Esophagus squamous epithelium (tissue), 5 donors: ENCODE measurements around the gene GRPEL1. TPM values are rescaled to one million over a fixed set of nuclear protein-coding genes. Genes with fewer than 3 reads are reported as not detected.

Experiments
- DNase-seq: peaks from one replicate; lab custom pipeline; 2025; lab: John Stamatoyannopoulos, UW
- H3K27ac ChIP-seq, 4 donors: fragments of 200-600 bp; sonication (generic); one replicate each; pipeline ENCODE4 v1.5.1; 2016 to 2019; ENCODE audit warnings: mild to moderate bottlenecking in 1 of 4
- H3K27me3 ChIP-seq, 4 donors: fragments of 200-600 bp; sonication (generic); 1 replicate in 3 of 4; 2 replicates in 1 of 4; pipeline versions ENCODE4 v1.5.1 to v1.6.0; 2017 to 2021; ENCODE audit warnings: antibody characterized with exemption in 1 of 4
- H3K36me3 ChIP-seq, 3 donors: fragments of 200-600 bp; sonication (generic); one replicate each; pipeline ENCODE4 v1.5.1; 2016 to 2019
- H3K4me1 ChIP-seq, 3 donors: fragments of 200-600 bp; sonication (generic); one replicate each; pipeline ENCODE4 v1.5.1; 2017 to 2019
- H3K4me3 ChIP-seq, 4 donors: fragments of 200-600 bp; sonication (generic); 1 replicate in 3 of 4; 2 replicates in 1 of 4; pipeline ENCODE4 v1.5.1; 2016 to 2019; ENCODE audit warnings: mild to moderate bottlenecking in 2 of 4, moderate library complexity in 1 of 4
- H3K9me3 ChIP-seq, 3 donors: fragments of 200-600 bp; sonication (generic); one replicate each; pipeline ENCODE4 v1.5.1; 2016 to 2019
- POLR2A ChIP-seq, 4 donors: fragments of 450-650 bp; IDR thresholded peaks; one replicate each; pipeline ENCODE4 v1.6.1; 2017; ENCODE audit warnings: antibody characterized with exemption in 4 of 4, mild to moderate bottlenecking in 4 of 4, moderate library complexity in 3 of 4
- WGBS, 2 donors: methylation state at CpG; one replicate each; pipeline ENCODE4 v1.1.5; 2018; 5-methylcytosine and 5-hydroxymethylcytosine counted together
- intact Hi-C: fragments of 100-400 bp; cut with DNase I; formaldehyde crosslinking; loops from one replicate; pipeline ENCODE4 v1.15.0; 2022
- total RNA-seq, 4 donors: library from RNA; depleted of rRNA; stranded (reverse); fragments of >200 nt; gene quantifications; one replicate each; pipeline ENCODE4 v1.1.0, GENCODE V29; 2016
- TF ChIP-seq, protein P1 (sequence below), 6 experiments: fragments of 450-650 bp in 4 of 6; fragments of 200-600 bp in 2 of 6; sonication (generic) in 2 of 6; IDR thresholded peaks; one replicate each; pipeline ENCODE4 v1.5.1; 2016 to 2019; ENCODE audit warnings: antibody characterized with exemption in 6 of 6, mild to moderate bottlenecking in 4 of 6, moderate library complexity in 4 of 6
- donor health status: DM: yes; HTN: yes; CAD: no.

The GRPEL1 gene
- 10 to 100 TPM; 16.6 to 30.6 (median 20.7) TPM for total RNA-seq

GRCh38 chr4:7067452-7068278 lies at the start of gene GRPEL1:
Gene GRPEL1 (minus strand): TSS chr4:7068064. CDS start chr4:7068032, 32 bp downstream.
- peak within 1 kb of the TSS; percentile 74 to 95 (median 94) for H3K4me3 ChIP-seq
- DNase-seq, result peak; percentile 96
- intact Hi-C loops, result loop anchor here (5.0 kb wide), 2 partner anchors 80 to 160 kb away; partner anchors contain the start of gene TBC1D14
- H3K27me3 ChIP-seq, result no peaks in the 10 kb centered on the region
- H3K4me1 ChIP-seq, result peaks cover 12 to 47% (median 28%) of the 10 kb centered on the region in 3 donors
- H3K9me3 ChIP-seq, result no peaks in the 10 kb centered on the region
- peak within 1 kb of the TSS; percentile 93 to 97 (median 95) for H3K27ac ChIP-seq
- TF ChIP-seq POLR2A (IDR thresholded peaks at IDR 0.05), result peak in 3 of 4 donors; percentile 90 to 98 (median 97)
- TF ChIP-seq, protein P1, sequence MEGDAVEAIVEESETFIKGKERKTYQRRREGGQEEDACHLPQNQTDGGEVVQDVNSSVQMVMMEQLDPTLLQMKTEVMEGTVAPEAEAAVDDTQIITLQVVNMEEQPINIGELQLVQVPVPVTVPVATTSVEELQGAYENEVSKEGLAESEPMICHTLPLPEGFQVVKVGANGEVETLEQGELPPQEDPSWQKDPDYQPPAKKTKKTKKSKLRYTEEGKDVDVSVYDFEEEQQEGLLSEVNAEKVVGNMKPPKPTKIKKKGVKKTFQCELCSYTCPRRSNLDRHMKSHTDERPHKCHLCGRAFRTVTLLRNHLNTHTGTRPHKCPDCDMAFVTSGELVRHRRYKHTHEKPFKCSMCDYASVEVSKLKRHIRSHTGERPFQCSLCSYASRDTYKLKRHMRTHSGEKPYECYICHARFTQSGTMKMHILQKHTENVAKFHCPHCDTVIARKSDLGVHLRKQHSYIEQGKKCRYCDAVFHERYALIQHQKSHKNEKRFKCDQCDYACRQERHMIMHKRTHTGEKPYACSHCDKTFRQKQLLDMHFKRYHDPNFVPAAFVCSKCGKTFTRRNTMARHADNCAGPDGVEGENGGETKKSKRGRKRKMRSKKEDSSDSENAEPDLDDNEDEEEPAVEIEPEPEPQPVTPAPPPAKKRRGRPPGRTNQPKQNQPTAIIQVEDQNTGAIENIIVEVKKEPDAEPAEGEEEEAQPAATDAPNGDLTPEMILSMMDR (IDR thresholded peaks at IDR 0.05), result peak in 1 of 6 experiments; percentile 5
- H3K36me3 ChIP-seq, result peaks cover 0 to 24% (median 17%) of the 10 kb centered on the region in 3 donors
- 0% methylated on average over 6 to 7 of the region's 81 CpGs for WGBS, 2 donors

- 72 to 82% methylated on average over 2 to 4 of the region's 6 CpGs for WGBS, 2 donors
- TF ChIP-seq POLR2A (IDR thresholded peaks at IDR 0.05), result no peak
- TF ChIP-seq, protein P1 (IDR thresholded peaks at IDR 0.05), result no peak
- intact Hi-C loops, result no loop called here
Measured at GRCh38 chr4:7116705-7117104, 48.8 kb upstream of the GRPEL1 start.

GRCh38 chr4:7115557-7116340 lies 47.9 kb upstream of the GRPEL1 start:
- Histone ChIP-seq H3K9me3 (no peaks in the 10 kb centered on the region), H3K27ac (no peak overlapping the region), H3K27me3 (peaks cover 0 to 7% (median 0%) of the 10 kb centered on the region in 4 donors), H3K36me3 (no peaks in the 10 kb centered on the region), H3K4me3 (no peak overlapping the region), H3K4me1 (no peaks in the 10 kb centered on the region)
- 93 to 94% methylated on average over 12 to 15 of the region's 22 CpGs for WGBS, 2 donors
- intact Hi-C loops, result no loop called here
- TF ChIP-seq POLR2A (IDR thresholded peaks at IDR 0.05), result no peak
- TF ChIP-seq, protein P1 (IDR thresholded peaks at IDR 0.05), result no peak
- DNase-seq, result no peak

More at GRCh38 chr4:7116705-7117104, 48.8 kb upstream of the GRPEL1 start:
- Histone ChIP-seq H3K4me1 (no peaks in the 10 kb centered on the region), H3K27ac (no peak overlapping the region), H3K36me3 (no peaks in the 10 kb centered on the region), H3K4me3 (no peak overlapping the region), H3K9me3 (no peaks in the 10 kb centered on the region), H3K27me3 (peaks cover 0 to 7% (median 0%) of the 10 kb centered on the region in 4 donors)
- no peak for DNase-seq

DNA sequence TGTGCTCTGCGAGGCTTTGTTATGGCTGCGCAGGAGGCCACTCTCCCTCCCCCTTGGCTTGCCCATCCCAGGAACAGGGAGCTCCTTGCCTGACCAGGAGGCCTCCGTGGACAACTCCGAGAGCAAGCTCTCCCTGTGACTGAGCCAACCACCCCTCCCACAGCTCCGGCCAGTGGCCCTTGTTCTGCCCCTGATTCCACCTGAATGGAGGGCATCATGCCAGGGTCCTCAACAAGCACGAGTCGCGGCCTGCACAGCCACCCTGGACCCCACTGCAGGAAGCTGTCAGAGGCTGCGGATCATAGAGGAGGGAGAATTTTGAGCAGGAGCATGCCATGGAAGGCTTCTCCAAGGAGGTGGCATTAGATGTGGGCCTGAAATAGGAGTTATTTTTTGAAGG lies 44.8 kb upstream of the GRPEL1 start:
- TF ChIP-seq POLR2A (IDR thresholded peaks at IDR 0.05), result no peak
- TF ChIP-seq, protein P1 (IDR thresholded peaks at IDR 0.05), result no peak
- 90 to 95% methylated on average over 3 to 9 of the region's 9 CpGs for WGBS, 2 donors
- Histone ChIP-seq H3K4me1 (no peaks in the 10 kb centered on the region), H3K9me3 (no peaks in the 10 kb centered on the region), H3K27ac (no peak overlapping the region), H3K4me3 (no peak overlapping the region), H3K36me3 (no peaks in the 10 kb centered on the region), H3K27me3 (peaks cover 0 to 6% (median 0%) of the 10 kb centered on the region in 4 donors)
- intact Hi-C loops, result no loop called here
- DNase-seq, result no peak
